ENCODE results near the gene ERBB4. TPM values are rescaled to one million over a fixed set of nuclear protein-coding genes. Genes with fewer than 3 reads are reported as not detected.

The ERBB4 gene
- total RNA-seq, 1 experiment from 2014 or later: 0.04 TPM

DNA sequence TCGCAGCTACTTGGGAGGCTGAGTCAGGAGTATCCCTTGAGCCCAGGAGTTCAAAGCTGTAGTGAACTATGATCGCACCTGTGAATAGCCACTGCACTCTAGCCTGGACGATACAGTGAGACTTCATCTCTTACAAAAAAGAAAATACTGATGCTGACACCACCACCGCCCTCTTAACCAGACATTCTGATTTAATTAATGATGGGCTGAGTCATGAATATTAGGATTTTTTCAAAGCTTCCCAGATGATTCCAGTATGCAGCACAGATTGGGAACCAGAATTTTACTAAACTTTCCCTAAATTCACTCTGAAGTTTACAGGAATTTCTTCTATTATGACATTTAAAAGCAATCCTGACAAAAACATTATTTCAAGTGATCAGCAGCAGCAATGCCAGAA, 130.1 kb downstream of the ERBB4 start:
- no peak overlapping the region for H2AK5ac ChIP-seq (ENCODE audit: insufficient read length, low read length)
- no peak overlapping the region for H3K23ac ChIP-seq (ENCODE audit: insufficient read length, low read depth, low read length)
- WGBS (ENCODE audit: extremely low coverage, insufficient read length, low lambda C conversion rate): no CpG with 5 or more reads among the region's 4 CpGs
- Mint-ChIP-seq H3K27ac (no peak overlapping the region), H3K9me3 (no peaks in the 10 kb centered on the region; a peak in 1 of 5 replicates), H3K27me3 (ENCODE audit: low read depth) (no peaks in the 10 kb centered on the region), H3K4me1 (no peaks in the 10 kb centered on the region), H3K4me3 (no peak overlapping the region), H3K36me3 (ENCODE audit: insufficient read depth in 1 of 3, low read depth in 3 of 3) (no peaks in the 10 kb centered on the region)
- H3K23me2 ChIP-seq (ENCODE audit: insufficient read length, low read depth, low read length, poor library complexity, severe bottlenecking): no peaks in the 10 kb centered on the region
- H2AFZ ChIP-seq (ENCODE audit: low read length): no peak overlapping the region
- no peak overlapping the region for H3K27ac ChIP-seq (ENCODE audit: insufficient read length, low read depth, low read length)
- no peak overlapping the region for H2BK12ac ChIP-seq (ENCODE audit: insufficient read length, low read depth, low read length)
- H3K4me1 ChIP-seq (ENCODE audit: insufficient read depth, low read length): no peaks in the 10 kb centered on the region
- no peaks in the 10 kb centered on the region for H3K9me3 ChIP-seq (ENCODE audit: control insufficient read depth, low read depth, low read length)
- H3T11ph ChIP-seq (ENCODE audit: low read length): no peak overlapping the region
- H4K91ac ChIP-seq (ENCODE audit: insufficient read length, low read depth, low read length): no peak overlapping the region
- H2BK20ac ChIP-seq (ENCODE audit: low read depth, low read length, poor library complexity, severe bottlenecking): no peak overlapping the region
- no peak overlapping the region for H3K4ac ChIP-seq (ENCODE audit: low read depth, low read length)
- no peaks in the 10 kb centered on the region for H4K20me1 ChIP-seq (ENCODE audit: control insufficient read depth, insufficient read depth, insufficient read length)
- DNase-seq: no peak
- no peak overlapping the region for H2BK15ac ChIP-seq (ENCODE audit: low read depth, low read length)
- H2BK5ac ChIP-seq (ENCODE audit: insufficient read length, low read length): no peak overlapping the region
- no peaks in the 10 kb centered on the region for H3K79me2 ChIP-seq (ENCODE audit: insufficient read depth, low read length)
- no peaks in the 10 kb centered on the region for H3K27me3 ChIP-seq (ENCODE audit: insufficient read depth, low read length)
- no peak overlapping the region for H3K18ac ChIP-seq (ENCODE audit: insufficient read length, low read depth, low read length)
- TF ChIP-seq, protein P1, sequence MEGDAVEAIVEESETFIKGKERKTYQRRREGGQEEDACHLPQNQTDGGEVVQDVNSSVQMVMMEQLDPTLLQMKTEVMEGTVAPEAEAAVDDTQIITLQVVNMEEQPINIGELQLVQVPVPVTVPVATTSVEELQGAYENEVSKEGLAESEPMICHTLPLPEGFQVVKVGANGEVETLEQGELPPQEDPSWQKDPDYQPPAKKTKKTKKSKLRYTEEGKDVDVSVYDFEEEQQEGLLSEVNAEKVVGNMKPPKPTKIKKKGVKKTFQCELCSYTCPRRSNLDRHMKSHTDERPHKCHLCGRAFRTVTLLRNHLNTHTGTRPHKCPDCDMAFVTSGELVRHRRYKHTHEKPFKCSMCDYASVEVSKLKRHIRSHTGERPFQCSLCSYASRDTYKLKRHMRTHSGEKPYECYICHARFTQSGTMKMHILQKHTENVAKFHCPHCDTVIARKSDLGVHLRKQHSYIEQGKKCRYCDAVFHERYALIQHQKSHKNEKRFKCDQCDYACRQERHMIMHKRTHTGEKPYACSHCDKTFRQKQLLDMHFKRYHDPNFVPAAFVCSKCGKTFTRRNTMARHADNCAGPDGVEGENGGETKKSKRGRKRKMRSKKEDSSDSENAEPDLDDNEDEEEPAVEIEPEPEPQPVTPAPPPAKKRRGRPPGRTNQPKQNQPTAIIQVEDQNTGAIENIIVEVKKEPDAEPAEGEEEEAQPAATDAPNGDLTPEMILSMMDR (conservative IDR thresholded peaks at IDR 0.05): no peak
- no peak overlapping the region for H3K9ac ChIP-seq (ENCODE audit: extremely low read depth, insufficient read length, low read length)
- no peak overlapping the region for H3K56ac ChIP-seq (ENCODE audit: insufficient read length, low read depth, low read length)
- no peak overlapping the region for H4K5ac ChIP-seq (ENCODE audit: insufficient read length, low read depth, low read length)
- no peak overlapping the region for H2BK120ac ChIP-seq (ENCODE audit: low read depth, low read length, poor library complexity, severe bottlenecking)
- H3K4me2 ChIP-seq (ENCODE audit: insufficient read depth, insufficient read length, low read length): no peak overlapping the region
- H4K8ac ChIP-seq (replicated peaks; ENCODE audit: insufficient read length, low read depth, low read length): no peak overlapping the region
- no peak overlapping the region for H3K14ac ChIP-seq (ENCODE audit: insufficient read depth, low read length)
- H3K79me1 ChIP-seq (ENCODE audit: insufficient read depth, low read depth, low read length, poor library complexity, severe bottlenecking): no peaks in the 10 kb centered on the region

Measured in H9 (cell line).